Activated T-cell treated with anti-CD3 and anti-CD28 coated beads for 4 hours (primary cell): ENCODE results near the gene FES.
"Not testable (repeated sequence)": the region's sequence is repeated elsewhere in the genome, so short reads cannot be mapped to it uniquely, and the experiment has no call there.

Experiments used
- DNase-seq: peaks from one replicate; pipeline ENCODE4 v3.0.0-alpha.2; 2020

FES gene

GRCh38 chr15:90893175-90894090, 9.1 kb downstream of the FES start:
- no peak for DNase-seq

GRCh38 chr15:90895571-90896117, 11.3 kb downstream of the FES start:
- DNase-seq, result no peak

GRCh38 chr15:90897131-90897655, 12.9 kb downstream of the FES start:
- not testable (repeated sequence) for DNase-seq

- DNase-seq, result no peak
Measured at GRCh38 chr15:90901175-90902039, 17.1 kb downstream of the FES start.

- peak; percentile 45 for DNase-seq
Measured at GRCh38 chr15:90902040-90902839, 17.9 kb downstream of the FES start.

GRCh38 chr15:90902840-90903732, 18.8 kb downstream of the FES start, which contains the start of gene MAN2A2:
MAN2A2 (plus strand) TSS chr15:90903302; CDS start chr15:90904208, 906 bp downstream.
- peak; percentile 73 for DNase-seq

GRCh38 chr15:90903733-90904536, 19.6 kb downstream of the FES start:
- no peak for DNase-seq

GRCh38 chr15:90904746-90905145, 20.4 kb downstream of the FES start:
- no peak for DNase-seq

GRCh38 chr15:90905306-90906180, 21.2 kb downstream of the FES start:
- DNase-seq, result no peak

GRCh38 chr15:90906181-90906849, 22.0 kb downstream of the FES start:
- DNase-seq, result no peak

GRCh38 chr15:90907051-90907660, 22.9 kb downstream of the FES start:
- no peak for DNase-seq

GRCh38 chr15:90907838-90908507, 23.7 kb downstream of the FES start:
- no peak for DNase-seq

- DNase-seq, result not testable (repeated sequence)
Measured at GRCh38 chr15:90909449-90909848, 25.1 kb downstream of the FES start.

- no peak for DNase-seq
Measured at GRCh38 chr15:90909976-90910375, 25.7 kb downstream of the FES start.

- DNase-seq, result no peak
Measured at GRCh38 chr15:90910441-90911301, 26.4 kb downstream of the FES start.

GRCh38 chr15:90911302-90911623, 27.0 kb downstream of the FES start:
- no peak for DNase-seq
